ENCODE data around the gene PTPRN2. TPM values are rescaled to one million over a fixed set of nuclear protein-coding genes. Genes with fewer than 3 reads are reported as not detected.

The PTPRN2 gene
- total and polyA plus RNA-seq, 2 donors (not counting 3 experiments of a cell fraction or from before 2014, with no cell fraction given), result 0.62 to 0.88 TPM

DNA sequence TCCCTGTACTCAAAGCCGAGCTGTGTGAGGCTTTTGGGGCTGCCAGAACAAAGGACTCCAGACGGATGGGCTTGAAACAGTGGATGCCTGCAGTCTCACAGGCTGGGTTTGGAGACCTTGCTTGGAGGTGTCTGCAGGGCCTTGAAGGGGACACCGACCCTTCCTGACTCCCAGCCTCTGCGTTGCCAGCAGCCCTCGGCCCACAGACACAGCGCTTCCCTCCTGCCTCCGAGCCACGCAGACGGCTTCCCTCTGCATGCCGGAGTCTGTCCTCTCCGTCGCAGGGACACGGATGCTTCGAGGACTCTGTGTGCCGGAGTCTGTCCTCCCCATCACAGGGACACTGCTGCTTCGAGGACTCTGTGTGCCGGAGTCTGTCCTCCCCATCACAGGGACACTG lies 726.1 kb downstream of the PTPRN2 start:
- Histone ChIP-seq H3K9me3 (replicated peaks; ENCODE audit: control insufficient read depth, insufficient read depth, low read length) (no peaks in the 10 kb centered on the region), H3K4me1 (ENCODE audit: control insufficient read depth, extremely low read depth, insufficient read depth, low read length) (no peaks in the 10 kb centered on the region), H3K9ac (replicated peaks; ENCODE audit: extremely low read depth, insufficient read depth, low read length) (no peak overlapping the region), H3K79me2 (ENCODE audit: control insufficient read depth, insufficient read depth, low read length) (no peaks in the 10 kb centered on the region), H4K20me1 (replicated peaks; ENCODE audit: control insufficient read depth, extremely low read depth, insufficient read depth, low read length) (no peaks in the 10 kb centered on the region), H3K36me3 (ENCODE audit: control insufficient read depth in 2 of 2, extremely low read depth in 1 of 2, insufficient read depth in 2 of 2, low read length in 2 of 2) (no peaks in the 10 kb centered on the region), H3K27me3 (ENCODE audit: control insufficient read depth in 2 of 2, insufficient read depth in 2 of 2, low read length in 2 of 2) (no peaks in the 10 kb centered on the region), H3K27ac (ENCODE audit: insufficient read depth, low read depth, low read length) (no peak overlapping the region), H2AFZ (ENCODE audit: low read depth, low read length) (no peak overlapping the region), H3K4me3 (replicated peaks in 1 of 3; ENCODE audit: insufficient read depth in 1 of 3, low read depth in 1 of 3, low read length in 3 of 3) (no peak overlapping the region), H3K9me1 (replicated peaks; ENCODE audit: control insufficient read depth, extremely low read depth, insufficient read depth, low read length) (no peaks in the 10 kb centered on the region), H3K4me2 (ENCODE audit: insufficient read depth, low read length) (no peak overlapping the region)
- DNase-seq (ENCODE audit: low read depth, low spot score) (no peak), FAIRE-seq (no peak)
- dilution Hi-C loops (cut with MboI; ENCODE audit: extremely low pct_ligation_motif_present, low sequenced_read_pairs) (no loop called here), intact Hi-C loops (cut with micrococcal nuclease) (no loop called here)
- no TSS peak for BruUV-seq (replicated peaks)
- TF ChIP-seq POLR2A (IDR thresholded peaks at IDR 0.05; ENCODE audit: low read depth, low read length) (no peak), GATA2 (IDR thresholded peaks at IDR 0.05; ENCODE audit: insufficient read depth, insufficient read length, low read depth, low read length) (no peak), MAX (IDR thresholded peaks at IDR 0.05; ENCODE audit: insufficient read depth, insufficient read length) (no peak), FOS (IDR thresholded peaks at IDR 0.05; ENCODE audit: borderline replicate concordance, insufficient read depth, low read length) (no peak), POLR2AphosphoS5 (IDR thresholded peaks at IDR 0.05; ENCODE audit: insufficient read depth, low read depth, low read length) (no peak), CTCF (IDR thresholded peaks at IDR 0.05; ENCODE audit: extremely low read depth in 1 of 2, insufficient read depth in 1 of 2, low read depth in 1 of 2, low read length in 2 of 2) (no peak)
- POLR2A ChIA-PET, result no interaction called here
- CTCF ChIA-PET, result no interaction called here

DNA sequence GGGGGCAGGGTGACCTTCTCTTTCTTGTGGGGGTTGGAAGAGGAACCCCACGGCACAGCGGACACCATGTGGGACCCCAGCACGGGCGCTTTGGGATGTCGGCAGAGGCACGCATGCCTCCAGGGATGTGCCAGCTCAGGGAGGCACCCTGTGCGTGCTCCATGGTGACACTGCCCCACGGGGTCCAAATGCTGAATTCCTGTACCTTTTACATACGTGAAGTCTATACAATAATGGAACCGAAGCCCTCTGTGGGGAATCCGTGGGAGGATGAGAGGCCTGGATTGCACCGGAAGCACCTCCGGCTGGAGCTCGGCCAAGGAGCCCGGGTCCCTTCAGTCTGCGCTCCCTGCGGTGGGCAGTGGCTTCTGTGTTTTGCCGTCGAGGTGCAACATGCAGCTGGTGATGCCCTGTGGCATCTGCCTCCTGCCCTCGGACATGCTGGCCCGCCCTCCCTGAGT lies 726.6 kb downstream of the PTPRN2 start:
- CTCF ChIA-PET, result no interaction called here
- dilution Hi-C loops (cut with MboI; ENCODE audit: extremely low pct_ligation_motif_present, low sequenced_read_pairs) (no loop called here), intact Hi-C loops (cut with micrococcal nuclease) (no loop called here)
- no peak for DNase-seq (ENCODE audit: low read depth, low spot score)
- no peak overlapping the region for H3K4me2 ChIP-seq (ENCODE audit: insufficient read depth, low read length)
- H2AFZ ChIP-seq (ENCODE audit: low read depth, low read length), result no peak overlapping the region
- H3K9ac ChIP-seq (replicated peaks; ENCODE audit: extremely low read depth, insufficient read depth, low read length), result no peak overlapping the region
- no peak overlapping the region for H3K27ac ChIP-seq (ENCODE audit: insufficient read depth, low read depth, low read length)
- H3K4me1 ChIP-seq (ENCODE audit: control insufficient read depth, extremely low read depth, insufficient read depth, low read length), result no peaks in the 10 kb centered on the region
- no peaks in the 10 kb centered on the region for H3K9me1 ChIP-seq (replicated peaks; ENCODE audit: control insufficient read depth, extremely low read depth, insufficient read depth, low read length)
- POLR2A ChIA-PET, result no interaction called here
- H3K36me3 ChIP-seq (ENCODE audit: control insufficient read depth in 2 of 2, extremely low read depth in 1 of 2, insufficient read depth in 2 of 2, low read length in 2 of 2), result no peaks in the 10 kb centered on the region
- H3K27me3 ChIP-seq (ENCODE audit: control insufficient read depth in 2 of 2, insufficient read depth in 2 of 2, low read length in 2 of 2), result no peaks in the 10 kb centered on the region
- BruUV-seq (replicated peaks), result no TSS peak
- peaks cover 2% of the 10 kb centered on the region for H3K9me3 ChIP-seq (replicated peaks; ENCODE audit: control insufficient read depth, insufficient read depth, low read length)
- no peak for FAIRE-seq
- H3K79me2 ChIP-seq (ENCODE audit: control insufficient read depth, insufficient read depth, low read length), result no peaks in the 10 kb centered on the region
- no peak overlapping the region for H3K4me3 ChIP-seq (replicated peaks in 1 of 3; ENCODE audit: insufficient read depth in 1 of 3, low read depth in 1 of 3, low read length in 3 of 3)
- TF ChIP-seq POLR2AphosphoS5 (IDR thresholded peaks at IDR 0.05; ENCODE audit: insufficient read depth, low read depth, low read length) (no peak), FOS (IDR thresholded peaks at IDR 0.05; ENCODE audit: borderline replicate concordance, insufficient read depth, low read length) (no peak), CTCF (IDR thresholded peaks at IDR 0.05; ENCODE audit: extremely low read depth in 1 of 2, insufficient read depth in 1 of 2, low read depth in 1 of 2, low read length in 2 of 2) (no peak), GATA2 (IDR thresholded peaks at IDR 0.05; ENCODE audit: insufficient read depth, insufficient read length, low read depth, low read length) (no peak), POLR2A (IDR thresholded peaks at IDR 0.05; ENCODE audit: low read depth, low read length) (no peak), MAX (IDR thresholded peaks at IDR 0.05; ENCODE audit: insufficient read depth, insufficient read length) (no peak)
- no peaks in the 10 kb centered on the region for H4K20me1 ChIP-seq (replicated peaks; ENCODE audit: control insufficient read depth, extremely low read depth, insufficient read depth, low read length)

All from endothelial cell of umbilical vein (primary cell).